GM19397 (cell line): ENCODE results near the gene PLPPR2.
"Not testable (repeated sequence)": the region's sequence is repeated elsewhere in the genome, so short reads cannot be mapped to it uniquely, and the experiment has no call there.

Experiments
- ATAC-seq: cut with Tn5 transposase; IDR thresholded peaks from one replicate; pipeline ENCODE4 v1.9.1; 2021; ENCODE audit warnings: mild to moderate bottlenecking, moderate library complexity; ENCODE audit not compliant: unreplicated experiment

PLPPR2 gene

GRCh38 chr19:11355160-11356073 is at the start of gene PLPPR2:
Gene PLPPR2, plus strand, starts transcription at chr19:11355432. Its CDS starts 2,242 bp downstream, at chr19:11357674.
- ATAC-seq: peak; percentile 68

GRCh38 chr19:11306337-11306736 is 48.9 kb upstream of the PLPPR2 start:
- no peak for ATAC-seq

- not testable (repeated sequence) for ATAC-seq
Measured at GRCh38 chr19:11320278-11320995, 34.8 kb upstream of the PLPPR2 start.

- ATAC-seq: no peak
Measured at GRCh38 chr19:11321191-11322126, 33.8 kb upstream of the PLPPR2 start.

DNA sequence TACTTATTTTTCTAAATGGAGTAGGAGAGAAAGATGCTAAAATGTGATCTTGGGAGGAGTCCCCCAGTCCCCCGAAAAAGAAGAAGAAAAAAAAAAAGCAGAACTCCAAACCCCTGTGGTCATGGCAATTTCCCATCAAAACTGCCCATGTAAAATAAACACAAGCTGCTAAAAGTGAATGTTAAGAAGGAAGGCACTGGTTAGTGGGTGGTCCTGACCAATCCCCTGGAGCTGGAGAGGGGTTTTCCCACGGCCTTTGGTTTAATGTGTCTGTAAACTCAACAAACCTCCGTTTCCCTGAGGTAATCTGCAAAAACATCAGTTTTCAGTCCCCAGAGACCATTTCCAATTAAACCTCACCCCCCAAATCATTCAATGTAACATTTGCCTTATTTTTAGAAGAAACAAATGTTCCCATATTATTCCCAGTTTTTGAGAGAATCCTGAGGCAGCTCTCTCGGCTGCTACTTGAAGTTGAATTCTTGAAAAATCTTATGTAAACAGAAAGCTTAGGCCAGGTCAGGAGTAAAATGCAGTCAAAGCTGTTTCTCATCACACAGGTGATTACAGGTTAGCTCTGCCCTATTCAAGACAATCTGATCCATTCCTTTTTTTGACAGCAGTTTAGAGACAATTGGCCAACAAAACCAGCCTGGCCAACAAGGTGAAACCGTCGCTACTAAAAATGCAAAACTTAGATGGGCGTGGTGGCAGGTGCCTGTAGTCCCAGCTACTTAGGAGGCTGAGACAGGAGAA is 32.8 kb upstream of the PLPPR2 start:
- ATAC-seq: no peak

- ATAC-seq: no peak
Measured at GRCh38 chr19:11323601-11324078, 31.6 kb upstream of the PLPPR2 start.

- no peak for ATAC-seq
Measured at GRCh38 chr19:11324079-11324661, 31.1 kb upstream of the PLPPR2 start.

- ATAC-seq: no peak
Measured at GRCh38 chr19:11324748-11325389, 30.4 kb upstream of the PLPPR2 start.

GRCh38 chr19:11325544-11325943 is 29.7 kb upstream of the PLPPR2 start:
- no peak for ATAC-seq

- ATAC-seq: no peak
Measured at GRCh38 chr19:11330127-11330526, 25.1 kb upstream of the PLPPR2 start.

DNA sequence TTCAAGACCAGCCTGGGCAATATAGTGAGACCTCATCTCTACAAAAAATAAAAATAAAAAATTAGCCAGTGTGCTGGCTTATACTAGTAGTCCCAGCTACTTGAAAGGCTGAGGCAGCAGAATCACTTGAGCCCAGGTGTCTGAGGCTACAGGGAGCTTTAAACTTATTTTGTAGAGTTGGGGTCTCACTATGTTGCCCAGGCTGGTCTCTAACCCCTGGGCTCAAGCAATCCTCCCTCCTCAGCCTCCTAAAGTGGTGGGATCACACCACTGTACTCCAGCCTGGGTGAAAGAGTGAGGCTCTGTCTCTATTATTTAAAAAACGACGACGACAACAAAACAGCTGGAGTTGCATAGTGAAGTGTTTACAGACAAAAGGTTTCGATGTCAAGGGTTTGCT is 23.7 kb upstream of the PLPPR2 start:
- no peak for ATAC-seq

GRCh38 chr19:11332822-11333221 is 22.4 kb upstream of the PLPPR2 start:
- ATAC-seq: no peak

GRCh38 chr19:11333838-11334237 is 21.4 kb upstream of the PLPPR2 start:
- not testable (repeated sequence) for ATAC-seq

DNA sequence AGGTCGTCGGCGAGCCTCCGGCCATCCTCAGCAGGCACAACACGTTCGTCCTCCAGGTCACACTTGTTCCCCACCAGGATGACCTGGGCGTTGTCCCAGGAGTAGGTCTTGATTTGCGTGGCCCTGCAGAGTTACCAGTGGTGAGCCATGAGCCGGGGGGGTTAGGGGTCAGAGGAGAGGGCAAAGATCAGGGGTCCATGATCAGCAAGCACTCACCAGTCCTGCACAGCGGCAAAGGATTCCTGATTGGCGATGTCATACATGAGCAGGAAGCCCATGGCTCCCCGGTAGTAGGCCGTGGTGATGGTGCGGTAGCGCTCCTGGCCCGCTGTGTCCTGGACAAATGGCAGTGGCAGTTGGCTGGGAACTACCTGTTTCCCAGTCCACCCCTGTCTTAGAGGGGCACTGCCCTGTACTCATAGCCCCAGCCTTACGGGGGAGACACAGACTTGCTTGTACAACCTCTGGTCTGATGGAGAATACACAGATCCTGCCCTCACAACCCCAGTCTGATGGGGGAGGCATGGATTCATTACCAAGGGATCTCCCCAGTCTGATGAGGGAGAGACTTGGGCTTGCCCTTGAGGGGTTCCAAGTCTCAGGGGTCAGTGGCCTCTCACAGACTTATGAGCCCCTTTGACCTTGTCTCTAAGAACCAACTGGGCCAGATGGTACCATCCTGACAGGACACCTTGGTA is 19.6 kb upstream of the PLPPR2 start:
- no peak for ATAC-seq

- no peak for ATAC-seq
Measured at GRCh38 chr19:11337080-11337479, 18.2 kb upstream of the PLPPR2 start.

DNA sequence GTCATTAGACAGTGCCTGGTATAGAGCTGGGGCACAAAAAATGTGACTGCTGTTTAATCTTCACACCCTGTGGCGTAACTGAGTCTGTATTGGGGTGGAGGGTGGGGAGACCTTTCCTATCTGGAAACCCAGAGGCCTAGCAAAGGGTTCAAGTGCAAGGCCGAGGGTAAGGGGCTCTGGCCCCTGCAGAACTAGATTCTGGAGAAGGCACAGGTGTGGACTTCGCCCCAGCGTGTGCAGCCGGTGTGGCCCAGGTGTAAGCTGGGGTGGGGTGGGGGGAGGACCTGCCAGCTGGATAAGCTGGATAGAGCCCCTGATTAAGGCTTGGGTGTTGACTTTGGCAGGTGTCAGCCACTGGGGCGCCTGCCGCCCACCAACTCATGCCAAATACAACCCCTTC is 17.1 kb upstream of the PLPPR2 start:
- no peak for ATAC-seq

GRCh38 chr19:11338569-11339253 is 16.5 kb upstream of the PLPPR2 start:
- ATAC-seq: no peak
